ENCODE results near the gene KIAA0753. TPM values are rescaled to one million over a fixed set of nuclear protein-coding genes. Genes with fewer than 3 reads are reported as not detected.
"Not testable (repeated sequence)": the region's sequence is repeated elsewhere in the genome, so short reads cannot be mapped to it uniquely, and the experiment has no call there.

Gene KIAA0753
- total RNA-seq, 2 experiments from 2014 or later: 20.8 to 29.8 TPM

DNA sequence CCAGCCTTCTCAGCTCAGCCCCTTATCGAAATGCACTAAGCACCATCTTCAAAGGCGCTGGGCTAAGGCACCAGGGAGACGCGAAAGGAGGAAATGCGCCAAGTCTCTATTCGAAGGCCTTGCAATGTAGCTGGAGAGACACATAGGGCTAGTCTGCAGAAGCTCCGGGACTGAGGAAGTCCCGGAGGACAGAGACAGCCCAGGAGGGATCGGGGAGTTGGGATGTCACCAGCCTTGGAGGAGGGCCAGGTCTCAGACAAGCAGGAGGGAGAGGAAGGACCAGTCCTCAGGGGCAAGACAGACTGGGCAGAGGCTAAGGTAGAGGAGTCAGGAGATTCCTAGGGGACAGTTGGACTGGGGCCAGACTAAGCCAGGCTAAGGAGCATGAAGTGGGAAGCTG, 19.6 kb upstream of the KIAA0753 start:
- Histone ChIP-seq H3K9me3 (ENCODE audit: low read length) (no peaks in the 10 kb centered on the region), H3K4me3 (ENCODE audit: low read depth, low read length, poor library complexity, severe bottlenecking) (peak overlapping the region; percentile 63), H3K79me2 (ENCODE audit: insufficient read depth, low read depth, low read length) (peaks cover 4% of the 10 kb centered on the region; the same call in 1 of the 2 replicates), H3K4me1 (ENCODE audit: insufficient read depth, low read length, poor library complexity, severe bottlenecking) (peaks cover 43% of the 10 kb centered on the region), H3K9me2 (ENCODE audit: insufficient read depth, low read length) (no peaks in the 10 kb centered on the region), H3K27ac (ENCODE audit: low read depth, low read length, poor library complexity, severe bottlenecking) (peak overlapping the region; percentile 86), H2AFZ (ENCODE audit: low read length) (no peak overlapping the region; the same call in 1 of the 2 replicates), H3K4me2 (ENCODE audit: low read length) (peak overlapping the region; percentile 93), H3K36me3 (ENCODE audit: insufficient read depth, low read length) (peaks cover 20% of the 10 kb centered on the region), H4K20me1 (ENCODE audit: insufficient read depth, low read length) (no peaks in the 10 kb centered on the region)
- ChIA-PET CTCF (ENCODE audit: unreplicated experiment) (no interaction called here), POLR2A (interaction anchor here (1.1 kb wide), 1 partner anchor 9 kb away, joined by 4 read pairs; no protein-coding TSS in a partner anchor)
- DNase-seq (ENCODE audit: low spot score): no peak
- intact Hi-C loops (cut with micrococcal nuclease; ENCODE audit: unreplicated experiment): no loop called here
- BruUV-seq (replicated peaks): no TSS peak
- TF ChIP-seq, protein P1, sequence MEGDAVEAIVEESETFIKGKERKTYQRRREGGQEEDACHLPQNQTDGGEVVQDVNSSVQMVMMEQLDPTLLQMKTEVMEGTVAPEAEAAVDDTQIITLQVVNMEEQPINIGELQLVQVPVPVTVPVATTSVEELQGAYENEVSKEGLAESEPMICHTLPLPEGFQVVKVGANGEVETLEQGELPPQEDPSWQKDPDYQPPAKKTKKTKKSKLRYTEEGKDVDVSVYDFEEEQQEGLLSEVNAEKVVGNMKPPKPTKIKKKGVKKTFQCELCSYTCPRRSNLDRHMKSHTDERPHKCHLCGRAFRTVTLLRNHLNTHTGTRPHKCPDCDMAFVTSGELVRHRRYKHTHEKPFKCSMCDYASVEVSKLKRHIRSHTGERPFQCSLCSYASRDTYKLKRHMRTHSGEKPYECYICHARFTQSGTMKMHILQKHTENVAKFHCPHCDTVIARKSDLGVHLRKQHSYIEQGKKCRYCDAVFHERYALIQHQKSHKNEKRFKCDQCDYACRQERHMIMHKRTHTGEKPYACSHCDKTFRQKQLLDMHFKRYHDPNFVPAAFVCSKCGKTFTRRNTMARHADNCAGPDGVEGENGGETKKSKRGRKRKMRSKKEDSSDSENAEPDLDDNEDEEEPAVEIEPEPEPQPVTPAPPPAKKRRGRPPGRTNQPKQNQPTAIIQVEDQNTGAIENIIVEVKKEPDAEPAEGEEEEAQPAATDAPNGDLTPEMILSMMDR (conservative IDR thresholded peaks at IDR 0.05; ENCODE audit: low read length): no peak
- no peak for TF ChIP-seq EZH2phosphoT487 (IDR thresholded peaks at IDR 0.05; ENCODE audit: borderline replicate concordance, low read depth, low read length)

DNA sequence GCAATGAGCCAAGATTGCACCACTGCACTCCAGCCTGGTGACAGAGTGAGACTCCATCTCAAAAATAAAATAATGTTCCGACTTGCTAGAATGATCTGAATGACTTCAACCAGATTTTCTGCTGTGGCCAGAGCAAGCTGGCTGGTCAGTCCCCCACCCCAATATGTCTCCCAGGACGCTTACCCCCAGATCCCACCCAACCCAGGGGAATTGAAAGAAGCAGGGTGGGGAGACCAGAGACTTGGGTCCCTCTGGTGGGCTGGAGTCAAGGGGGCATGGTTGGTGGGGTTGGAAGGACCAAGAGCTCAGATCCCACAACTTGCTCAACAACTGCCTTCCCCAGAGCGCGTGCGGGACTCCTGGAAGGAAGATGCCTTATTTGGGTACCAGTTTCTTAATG, 17.9 kb upstream of the KIAA0753 start:
- POLR2A ChIA-PET; DNase-seq (ENCODE audit: low spot score); intact Hi-C loops (cut with micrococcal nuclease; ENCODE audit: unreplicated experiment); H2AFZ ChIP-seq (ENCODE audit: low read length); H3K27ac ChIP-seq (ENCODE audit: low read depth, low read length, poor library complexity, severe bottlenecking); BruUV-seq (replicated peaks); CTCF ChIA-PET (ENCODE audit: unreplicated experiment); H4K20me1 ChIP-seq (ENCODE audit: insufficient read depth, low read length); H3K9me3 ChIP-seq (ENCODE audit: low read length); H3K79me2 ChIP-seq (ENCODE audit: insufficient read depth, low read depth, low read length); H3K9me2 ChIP-seq (ENCODE audit: insufficient read depth, low read length): not testable (repeated sequence)
- H3K4me1 ChIP-seq (ENCODE audit: insufficient read depth, low read length, poor library complexity, severe bottlenecking): peaks cover 43% of the 10 kb centered on the region
- H3K4me2 ChIP-seq (ENCODE audit: low read length): peak overlapping the region; percentile 84
- peak overlapping the region; percentile 81 for H3K4me3 ChIP-seq (ENCODE audit: low read depth, low read length, poor library complexity, severe bottlenecking)
- peaks cover 15% of the 10 kb centered on the region for H3K36me3 ChIP-seq (ENCODE audit: insufficient read depth, low read length)

DNA sequence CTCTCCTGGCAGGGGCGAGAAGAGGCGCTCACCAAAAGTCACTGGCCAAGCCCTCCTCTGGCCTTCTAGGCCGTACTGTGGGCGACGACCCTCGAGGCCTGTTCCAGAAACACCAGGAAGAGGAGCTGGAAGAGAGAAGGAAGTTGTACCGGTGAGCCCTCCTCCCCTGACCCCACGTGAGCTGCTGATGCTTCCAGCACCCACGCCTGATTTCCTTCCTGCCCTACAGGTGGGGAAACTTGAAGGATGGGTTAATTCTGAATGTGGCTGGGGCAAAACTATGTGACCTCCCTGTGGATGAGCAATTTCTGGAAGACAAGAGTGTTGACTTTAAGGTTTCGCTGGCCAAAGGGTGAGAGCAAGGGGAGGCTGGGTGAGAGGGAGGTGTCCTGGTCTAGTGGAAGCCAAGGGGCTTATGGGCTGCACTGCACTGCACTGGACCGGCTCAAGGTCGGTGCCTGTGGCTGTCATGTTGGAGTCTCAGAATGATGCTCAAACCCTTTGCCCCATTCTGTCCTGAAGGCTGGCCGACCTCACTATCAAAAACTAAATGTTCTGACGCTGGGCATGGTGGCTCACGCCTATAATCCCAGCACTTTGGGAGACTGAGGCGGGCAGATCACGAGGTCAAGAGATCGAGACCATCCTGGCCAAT, 17.2 kb upstream of the KIAA0753 start:
- Histone ChIP-seq H2AFZ (ENCODE audit: low read length) (peak overlapping the region; percentile 59; the same call in 1 of the 2 replicates), H3K4me1 (ENCODE audit: insufficient read depth, low read length, poor library complexity, severe bottlenecking) (peaks cover 47% of the 10 kb centered on the region), H3K9me3 (ENCODE audit: low read length) (no peaks in the 10 kb centered on the region), H3K36me3 (ENCODE audit: insufficient read depth, low read length) (peaks cover 14% of the 10 kb centered on the region), H3K4me3 (ENCODE audit: low read depth, low read length, poor library complexity, severe bottlenecking) (peak overlapping the region; percentile 81), H3K27ac (ENCODE audit: low read depth, low read length, poor library complexity, severe bottlenecking) (peak overlapping the region; percentile 52), H3K4me2 (ENCODE audit: low read length) (peak overlapping the region; percentile 84), H3K79me2 (ENCODE audit: insufficient read depth, low read depth, low read length) (peaks cover 4% of the 10 kb centered on the region; the same call in 1 of the 2 replicates), H4K20me1 (ENCODE audit: insufficient read depth, low read length) (no peaks in the 10 kb centered on the region), H3K9me2 (ENCODE audit: insufficient read depth, low read length) (no peaks in the 10 kb centered on the region)
- DNase-seq (ENCODE audit: low spot score): peak; percentile 21
- ChIA-PET POLR2A (no interaction called here), CTCF (ENCODE audit: unreplicated experiment) (interaction anchor here (0.5 kb wide), 1 partner anchor 773 kb away, joined by 3 read pairs; no protein-coding TSS in a partner anchor)
- TF ChIP-seq EZH2phosphoT487 (IDR thresholded peaks at IDR 0.05; ENCODE audit: borderline replicate concordance, low read depth, low read length): no peak
- TF ChIP-seq, protein P1 (conservative IDR thresholded peaks at IDR 0.05; ENCODE audit: low read length): no peak
- BruUV-seq (replicated peaks): TSS peak; percentile 34
- intact Hi-C loops (cut with micrococcal nuclease; ENCODE audit: unreplicated experiment): no loop called here

Measured in OCI-LY7 (cell line).